HTR-8/SVneo (cell line): ENCODE results near the gene SIDT2.
"Not testable (repeated sequence)": the region's sequence is repeated elsewhere in the genome, so short reads cannot be mapped to it uniquely, and the experiment has no call there.

Source experiments
- DNase-seq: peaks from one replicate; pipeline ENCODE4 v3.0.0; 2011; ENCODE audit warnings: low spot score, mixed read lengths; ENCODE audit not compliant: insufficient read length
- FAIRE-seq: peaks from 2 replicates; lab custom pipeline; 2011; peaks lifted over from hg19 to GRCh38; lab: Jason Lieb, UNC

SIDT2 gene

DNA sequence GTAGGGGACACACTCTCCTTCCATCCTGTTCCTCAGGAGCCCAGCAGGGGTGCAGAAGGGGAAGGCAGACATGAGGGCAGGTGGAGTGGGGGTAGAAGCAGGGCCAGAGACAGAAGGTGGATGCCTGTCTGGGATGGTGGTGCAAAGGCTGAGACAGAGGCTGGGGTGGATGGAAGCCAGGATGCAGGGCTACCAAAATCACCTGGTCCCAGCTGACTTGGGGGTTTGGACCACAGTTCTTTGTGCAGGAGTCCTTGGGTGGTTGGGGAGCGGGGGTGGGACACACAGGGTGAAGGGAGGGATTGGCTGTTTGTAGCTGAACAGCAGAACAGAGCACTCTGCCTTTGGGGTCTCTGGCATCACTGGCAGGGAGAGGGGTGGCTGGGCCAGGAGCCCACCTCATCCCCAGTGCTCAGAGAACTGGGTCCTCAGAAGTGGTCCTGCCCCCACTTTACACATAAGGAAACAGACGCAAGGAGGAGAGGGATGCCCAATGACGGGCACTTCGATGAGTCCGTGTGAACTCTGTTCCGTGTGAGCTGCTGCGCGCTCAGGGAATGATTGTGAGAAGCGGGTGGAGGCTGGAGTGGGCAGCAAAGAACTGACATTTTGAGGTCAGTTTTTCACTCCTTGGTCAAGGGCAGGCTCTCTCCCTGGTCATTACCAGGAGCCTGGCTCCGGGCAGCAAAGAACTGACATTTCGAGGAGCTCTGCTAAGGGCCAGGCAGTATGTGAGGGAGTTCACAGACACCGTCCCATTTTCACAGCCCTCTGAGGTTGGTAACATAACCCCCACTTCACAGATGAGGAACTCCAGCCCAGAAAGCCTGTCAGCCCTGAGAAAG lies 22.5 kb downstream of the SIDT2 start:
- DNase-seq = no peak
- FAIRE-seq = no peak

DNA sequence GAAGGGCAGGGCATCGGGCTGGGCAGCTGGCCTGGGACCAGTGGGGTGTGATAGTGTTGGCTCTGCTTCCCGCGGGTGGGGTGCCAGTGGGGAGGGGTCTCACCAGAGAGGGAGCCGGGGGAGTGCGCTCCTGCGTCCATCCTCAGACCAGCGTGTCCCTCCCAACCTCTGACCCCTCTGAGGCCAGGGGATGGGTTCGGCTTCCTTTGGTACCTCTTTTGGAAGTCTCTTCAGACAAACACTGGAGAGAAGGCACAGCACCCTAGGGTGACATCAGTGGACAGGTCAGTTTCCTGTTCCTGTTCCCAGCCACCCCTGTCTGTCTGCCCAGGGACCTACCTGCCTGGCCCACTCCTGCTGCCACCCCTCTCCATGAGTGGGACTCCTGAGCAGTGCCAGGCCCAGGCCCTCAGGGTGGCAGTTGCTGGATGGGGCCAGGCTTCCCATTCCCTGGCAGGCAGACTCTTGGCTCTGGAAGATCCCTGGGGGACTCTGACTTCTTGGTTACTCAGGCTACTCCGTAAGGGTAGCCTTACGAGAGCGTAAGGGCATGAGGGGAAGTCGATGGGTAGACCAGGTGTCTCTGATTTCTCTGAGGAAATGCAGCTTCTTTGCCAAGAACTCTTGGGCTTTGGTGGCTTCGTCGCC lies 23.2 kb downstream of the SIDT2 start:
- FAIRE-seq (no peak), DNase-seq (no peak)

GRCh38 chr11:117202386-117203068 lies 24.0 kb downstream of the SIDT2 start:
- FAIRE-seq (peak; percentile 16), DNase-seq (no peak)

- DNase-seq (no peak), FAIRE-seq (no peak)
Observed at GRCh38 chr11:117203069-117203407, 24.5 kb downstream of the SIDT2 start.

DNA sequence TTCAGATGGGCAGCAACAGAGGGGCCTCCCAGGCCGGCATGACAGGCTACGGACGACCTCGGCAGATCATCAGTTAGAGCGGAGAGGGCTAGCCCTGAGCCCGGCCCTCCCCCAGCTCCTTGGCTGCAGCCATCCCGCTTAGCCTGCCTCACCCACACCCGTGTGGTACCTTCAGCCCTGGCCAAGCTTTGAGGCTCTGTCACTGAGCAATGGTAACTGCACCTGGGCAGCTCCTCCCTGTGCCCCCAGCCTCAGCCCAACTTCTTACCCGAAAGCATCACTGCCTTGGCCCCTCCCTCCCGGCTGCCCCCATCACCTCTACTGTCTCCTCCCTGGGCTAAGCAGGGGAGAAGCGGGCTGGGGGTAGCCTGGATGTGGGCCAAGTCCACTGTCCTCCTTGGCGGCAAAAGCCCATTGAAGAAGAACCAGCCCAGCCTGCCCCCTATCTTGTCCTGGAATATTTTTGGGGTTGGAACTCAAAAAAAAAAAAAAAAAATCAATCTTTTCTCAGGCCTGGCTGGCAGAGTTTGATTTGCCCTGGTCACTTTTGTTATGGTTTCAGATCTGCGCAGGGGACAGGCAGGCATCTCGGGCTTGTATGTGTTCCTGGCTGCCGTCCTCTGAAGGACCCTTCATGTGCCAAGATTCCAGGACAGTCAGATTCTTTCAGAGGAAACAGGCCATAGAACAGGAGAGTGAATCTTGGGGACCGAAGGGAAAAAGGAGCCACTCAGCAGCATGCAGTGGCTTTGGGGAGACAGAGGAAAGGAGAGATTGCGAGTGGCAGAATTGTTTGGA lies 25.9 kb downstream of the SIDT2 start:
- no peak for DNase-seq
- no peak for FAIRE-seq

GRCh38 chr11:117205211-117205818 lies 26.8 kb downstream of the SIDT2 start:
- FAIRE-seq (no peak), DNase-seq (no peak)

DNA sequence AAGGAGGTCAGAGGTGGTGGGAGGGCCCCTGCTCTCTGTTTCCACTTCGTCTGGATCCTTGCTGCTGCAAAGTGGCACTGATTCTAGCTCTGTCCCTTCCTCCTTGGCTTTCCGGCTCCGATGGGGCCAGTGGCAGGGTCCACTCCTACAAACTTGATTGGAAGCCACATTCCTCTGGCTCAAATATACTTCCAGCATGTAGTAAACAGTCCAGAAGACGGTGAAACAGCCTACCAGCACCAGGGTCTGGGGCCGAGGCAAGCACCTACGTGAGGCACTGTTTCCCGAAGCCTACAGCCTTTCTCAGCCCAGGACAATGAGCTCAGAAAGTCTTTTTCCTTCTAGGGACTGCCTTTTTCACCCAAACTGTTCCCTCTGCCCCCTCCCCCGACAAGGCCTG lies 27.6 kb downstream of the SIDT2 start:
- FAIRE-seq, DNase-seq: not testable (repeated sequence)

GRCh38 chr11:117206859-117207258 lies 28.3 kb downstream of the SIDT2 start:
- peak; percentile 99 for FAIRE-seq
- not testable (repeated sequence) for DNase-seq

GRCh38 chr11:117207481-117207880 lies 28.9 kb downstream of the SIDT2 start:
- DNase-seq = not testable (repeated sequence)
- FAIRE-seq = peak; percentile 78

GRCh38 chr11:117208710-117209109 lies 30.2 kb downstream of the SIDT2 start:
- DNase-seq = not testable (repeated sequence)
- FAIRE-seq = peak; percentile 81

GRCh38 chr11:117209351-117210125 lies 31.0 kb downstream of the SIDT2 start:
- not testable (repeated sequence) for DNase-seq, FAIRE-seq

GRCh38 chr11:117210620-117211019 lies 32.1 kb downstream of the SIDT2 start:
- no peak for FAIRE-seq
- DNase-seq = no peak

DNA sequence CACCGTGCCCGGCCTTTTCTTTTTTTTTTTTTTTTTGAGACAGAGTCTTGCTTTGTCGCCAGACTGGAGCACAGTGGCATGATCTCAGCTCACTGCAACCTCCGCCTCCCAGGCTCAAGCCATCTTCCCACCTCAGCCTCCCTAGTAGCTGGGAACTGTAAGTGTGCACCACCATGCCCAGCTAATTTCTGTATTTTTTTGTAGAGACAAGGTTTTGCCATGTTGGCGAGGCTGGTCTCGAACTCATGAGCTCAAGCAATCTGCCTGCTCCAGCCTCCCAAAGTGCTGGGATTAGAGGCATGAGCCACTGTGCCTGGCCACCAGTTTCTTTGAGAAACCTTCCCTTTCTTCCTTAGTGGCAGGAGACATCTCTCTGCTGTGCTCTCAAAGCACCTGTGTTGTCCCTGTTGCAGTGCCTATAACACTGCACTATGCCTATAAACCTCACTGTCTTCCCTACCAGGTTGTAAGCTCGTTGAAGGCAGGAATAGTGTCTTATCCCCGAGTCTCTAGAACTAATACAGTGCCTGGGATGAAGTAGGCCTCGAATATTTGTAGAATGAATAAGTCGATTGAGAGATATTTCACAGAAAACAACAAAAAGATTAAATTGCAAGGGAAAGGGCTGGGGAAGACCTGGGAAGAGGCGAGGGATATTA lies 34.3 kb downstream of the SIDT2 start:
- DNase-seq (no peak), FAIRE-seq (no peak)

DNA sequence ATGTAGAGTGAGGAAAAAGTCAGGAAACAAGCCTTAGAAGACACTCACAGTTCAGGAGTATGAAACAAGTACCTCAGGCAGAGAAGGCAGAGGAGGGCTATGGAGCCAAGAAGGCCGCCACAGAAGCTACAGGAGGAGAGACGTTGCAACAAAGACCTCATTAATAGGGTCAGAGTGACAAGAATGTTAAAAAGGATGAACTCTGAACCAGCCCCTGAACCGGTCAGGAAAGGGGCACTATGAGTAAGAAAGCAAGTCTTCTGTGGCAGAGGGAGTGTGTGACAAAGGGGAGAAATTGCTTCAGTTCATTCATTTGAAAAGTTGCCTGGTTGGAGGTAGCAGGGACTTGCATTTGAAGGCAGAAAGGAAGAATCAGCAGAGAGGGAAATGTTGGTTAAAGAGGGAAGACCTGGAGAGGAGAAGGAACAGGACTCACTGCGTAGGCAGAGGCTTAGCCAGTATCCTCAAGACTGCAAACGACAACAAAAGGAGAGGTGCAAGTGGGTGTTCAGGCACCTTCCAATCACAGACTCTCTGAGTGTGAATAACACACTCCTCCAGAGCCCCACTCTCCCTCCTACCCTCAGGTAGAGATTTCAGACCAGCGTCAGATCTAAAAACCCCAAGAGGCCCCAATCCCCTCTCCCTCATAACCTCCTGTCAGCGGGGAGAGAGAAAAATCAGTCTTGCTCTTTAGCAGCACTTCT lies 36.0 kb downstream of the SIDT2 start:
- FAIRE-seq (no peak), DNase-seq (no peak)

- DNase-seq (no peak), FAIRE-seq (no peak)
Observed at GRCh38 chr11:117217141-117218084, 38.9 kb downstream of the SIDT2 start.

GRCh38 chr11:117218133-117218915 lies 39.8 kb downstream of the SIDT2 start:
- no peak for DNase-seq
- FAIRE-seq = no peak
